Bronchial epithelial cell (primary cell): ENCODE measurements around the gene PUSL1. TPM values are rescaled to one million over a fixed set of nuclear protein-coding genes. Genes with fewer than 3 reads are reported as not detected.
A peak's percentile ranks its signal among the peaks of the same experiment; 100 is the strongest.

ENCODE experiments used
- DNase-seq: peaks from one replicate; pipeline ENCODE4 v3.0.0-alpha.2; 2010; ENCODE audit warnings: low read depth
- FAIRE-seq: peaks from 2 replicates; lab custom pipeline; 2011; peaks lifted over from hg19 to GRCh38; lab: Jason Lieb, UNC
- H3K27me3 ChIP-seq: 2 replicates; pipeline ENCODE4 v1.5.1; 2011; ENCODE audit warnings: low read length; ENCODE audit not compliant: control insufficient read depth, insufficient read depth
- H3K36me3 ChIP-seq: 2 replicates; pipeline ENCODE4 v1.5.1; 2011; ENCODE audit warnings: low read length; ENCODE audit not compliant: control insufficient read depth, insufficient read depth
- H3K4me3 ChIP-seq: 2 replicates; pipeline ENCODE4 v1.5.1; 2011; ENCODE audit warnings: mild to moderate bottlenecking, low read depth, low read length, control low read depth
- CTCF ChIP-seq: IDR thresholded peaks from 2 replicates; pipeline ENCODE4 v1.5.1; 2011; ENCODE audit warnings: mild to moderate bottlenecking, moderate library complexity, low read length, control low read depth, inconsistent platforms; ENCODE audit not compliant: insufficient read depth, severe bottlenecking
- total RNA-seq: library from RNA; depleted of rRNA; stranded (reverse); fragments of >200 nt; gene quantifications from 2 replicates; pipeline ENCODE4 v1.2.1, GENCODE V29; 2014

PUSL1 gene
- total RNA-seq, 1 donor from 2014 or later, result 20.8 TPM

- DNase-seq (no peak), FAIRE-seq (no peak)
- H3K4me3 ChIP-seq, result no peak overlapping the region
- peaks cover 9% of the 10 kb centered on the region for H3K36me3 ChIP-seq
- no peak for TF ChIP-seq CTCF
- no peaks in the 10 kb centered on the region for H3K27me3 ChIP-seq
Measured at GRCh38 chr1:1330366-1331067, 22.1 kb downstream of the PUSL1 start.

GRCh38 chr1:1331068-1331965, 22.9 kb downstream of the PUSL1 start, which contains the start of gene TAS1R3:
Gene TAS1R3 (plus strand): TSS chr1:1331280. CDS start chr1:1331346, 66 bp downstream.
- no peak within 1 kb of the TSS for H3K4me3 ChIP-seq
- H3K36me3 ChIP-seq, result peaks cover 9% of the 10 kb centered on the region
- no peaks in the 10 kb centered on the region for H3K27me3 ChIP-seq
- no peak for FAIRE-seq
- no peak for TF ChIP-seq CTCF
- no peak for DNase-seq

GRCh38 chr1:1332031-1332755, 23.8 kb downstream of the PUSL1 start:
- DNase-seq, result no peak
- FAIRE-seq, result no peak
- Histone ChIP-seq H3K4me3 (no peak overlapping the region), H3K27me3 (no peaks in the 10 kb centered on the region), H3K36me3 (peaks cover 11% of the 10 kb centered on the region)
- TF ChIP-seq CTCF, result no peak

GRCh38 chr1:1332774-1333480, 24.5 kb downstream of the PUSL1 start:
- peaks cover 12% of the 10 kb centered on the region for H3K36me3 ChIP-seq
- no peak for TF ChIP-seq CTCF
- no peak for FAIRE-seq
- DNase-seq, result peak; percentile 49
- no peak overlapping the region for H3K4me3 ChIP-seq
- no peaks in the 10 kb centered on the region for H3K27me3 ChIP-seq

- H3K27me3 ChIP-seq, result no peaks in the 10 kb centered on the region
- H3K4me3 ChIP-seq, result no peak overlapping the region
- FAIRE-seq (no peak), DNase-seq (no peak)
- no peak for TF ChIP-seq CTCF
- H3K36me3 ChIP-seq, result peaks cover 16% of the 10 kb centered on the region
Measured at GRCh38 chr1:1333551-1334241, 25.3 kb downstream of the PUSL1 start.
